Measurements from ENCODE around the gene OR10J4.

OR10J4 gene

DNA sequence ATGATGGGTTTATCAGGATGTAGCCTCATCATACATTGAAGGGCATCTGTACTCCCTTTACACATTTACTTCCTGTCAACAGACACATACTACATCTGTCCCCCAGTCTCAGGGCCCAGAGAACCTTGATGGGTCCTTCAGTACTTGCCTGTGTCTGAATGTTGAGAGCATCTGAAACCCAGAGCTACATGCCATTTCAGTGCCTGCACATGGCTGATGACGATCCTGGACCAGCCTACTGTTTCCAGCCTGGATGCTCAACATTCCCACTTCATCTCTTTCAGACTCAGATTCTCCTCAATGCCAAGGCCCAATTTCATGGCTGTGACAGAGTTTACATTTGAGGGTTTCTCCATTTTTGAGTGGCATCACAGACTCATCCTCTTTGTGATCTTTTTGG, at the start of gene OR10J4:
Gene OR10J4, plus strand, starts transcription at position 301 of the 400 bp plus-strand sequence.
- Histone ChIP-seq H3K9me3 (ENCODE audit: control insufficient read depth, insufficient read depth, low read depth, low read length) (no peaks in the 10 kb centered on the region), H3K9ac (ENCODE audit: low read length) (no peak within 1 kb of the TSS), H3K4me1 (ENCODE audit: control insufficient read depth, insufficient read depth, low read length) (no peaks in the 10 kb centered on the region), H3K27ac (ENCODE audit: low read depth, low read length) (no peak within 1 kb of the TSS), H3K36me3 (ENCODE audit: control insufficient read depth, insufficient read depth, low read length) (no peaks in the 10 kb centered on the region), H3K4me3 (ENCODE audit: low read depth, low read length) (no peak within 1 kb of the TSS), H3K27me3 (ENCODE audit: control insufficient read depth, insufficient read depth, low read length) (peaks cover 3% of the 10 kb centered on the region; the same call in 1 of the 2 replicates)

DNA sequence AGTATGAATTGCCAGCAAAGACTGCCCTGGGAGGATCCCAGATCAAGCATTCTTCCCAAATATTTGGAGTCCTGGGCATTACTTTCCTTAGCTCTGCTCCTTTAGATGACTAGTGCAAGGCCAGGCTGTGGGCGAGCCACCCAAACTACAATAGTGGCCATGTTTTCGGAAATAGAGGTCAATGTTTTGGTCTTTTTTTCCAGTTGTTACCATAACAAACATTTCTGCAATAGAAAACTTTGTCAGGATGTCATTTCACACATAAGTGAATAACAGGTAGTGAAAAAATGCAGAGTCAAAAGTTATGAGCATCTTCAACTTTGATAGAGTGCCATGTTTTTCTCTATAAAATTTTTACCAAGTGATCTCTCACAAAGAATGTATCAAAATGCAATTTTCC, 25.2 kb upstream of the OR10J4 start:
- Histone ChIP-seq H3K9ac (ENCODE audit: low read length) (no peak overlapping the region), H3K4me3 (ENCODE audit: low read depth, low read length) (no peak overlapping the region), H3K4me1 (ENCODE audit: control insufficient read depth, insufficient read depth, low read length) (no peaks in the 10 kb centered on the region), H3K9me3 (ENCODE audit: control insufficient read depth, insufficient read depth, low read depth, low read length) (no peaks in the 10 kb centered on the region; the same call in 1 of the 2 replicates), H3K27me3 (ENCODE audit: control insufficient read depth, insufficient read depth, low read length) (no peaks in the 10 kb centered on the region), H3K36me3 (ENCODE audit: control insufficient read depth, insufficient read depth, low read length) (no peaks in the 10 kb centered on the region), H3K27ac (ENCODE audit: low read depth, low read length) (no peak overlapping the region)

DNA sequence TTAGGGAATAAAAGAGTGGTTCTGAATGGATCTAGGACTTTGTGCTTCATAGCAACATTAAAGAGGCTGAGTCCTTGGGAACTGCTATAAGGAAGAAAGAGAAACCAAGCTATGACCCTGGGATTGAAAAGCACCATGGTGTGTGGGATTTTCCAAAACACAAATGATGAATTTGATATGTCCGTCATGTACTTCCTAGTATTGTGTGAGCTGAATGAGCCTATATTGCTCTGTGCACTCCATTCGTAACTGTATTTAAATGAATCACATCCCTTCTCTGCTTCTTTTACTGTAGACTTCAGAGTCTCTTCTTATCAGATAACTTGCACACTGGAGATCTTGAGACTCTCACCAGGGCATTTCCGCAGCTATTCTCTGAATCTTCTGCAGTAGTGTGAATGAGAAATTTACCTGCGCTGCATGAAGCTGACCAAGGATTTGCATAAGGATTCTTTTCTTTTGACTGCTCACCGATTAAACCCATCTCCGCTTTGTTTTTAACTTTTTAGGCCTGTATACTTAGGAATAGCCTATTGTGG, 23.1 kb upstream of the OR10J4 start:
- H3K27me3 ChIP-seq (ENCODE audit: control insufficient read depth, insufficient read depth, low read length) = no peaks in the 10 kb centered on the region
- no peaks in the 10 kb centered on the region for H3K4me1 ChIP-seq (ENCODE audit: control insufficient read depth, insufficient read depth, low read length)
- no peak overlapping the region for H3K4me3 ChIP-seq (ENCODE audit: low read depth, low read length)
- no peaks in the 10 kb centered on the region; the same call in 1 of the 2 replicates for H3K9me3 ChIP-seq (ENCODE audit: control insufficient read depth, insufficient read depth, low read depth, low read length)
- H3K27ac ChIP-seq (ENCODE audit: low read depth, low read length) = no peak overlapping the region
- H3K36me3 ChIP-seq (ENCODE audit: control insufficient read depth, insufficient read depth, low read length) = no peaks in the 10 kb centered on the region
- no peak overlapping the region for H3K9ac ChIP-seq (ENCODE audit: low read length)

DNA sequence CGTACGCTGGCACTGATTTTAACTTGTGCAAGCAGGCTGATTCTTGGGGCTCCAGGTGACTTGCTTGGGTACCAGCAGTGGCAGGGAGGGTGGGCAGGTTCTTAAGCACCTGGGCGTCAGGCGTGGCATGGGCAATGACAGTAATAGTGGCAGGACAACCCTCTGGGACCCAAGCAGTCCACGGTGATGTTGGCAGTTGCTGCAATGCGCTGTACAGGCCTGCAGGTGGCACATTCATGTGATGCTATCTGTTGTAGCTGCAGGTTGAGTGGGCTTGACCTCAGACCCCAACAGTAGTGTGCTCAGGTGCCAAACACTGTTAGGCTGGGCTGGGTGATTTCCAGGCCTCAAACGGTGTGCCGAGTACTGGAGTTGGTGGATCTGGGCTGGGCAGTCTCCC, 10.2 kb upstream of the OR10J4 start:
- no peak overlapping the region for H3K4me3 ChIP-seq (ENCODE audit: low read depth, low read length)
- no peaks in the 10 kb centered on the region for H3K36me3 ChIP-seq (ENCODE audit: control insufficient read depth, insufficient read depth, low read length)
- no peak overlapping the region for H3K27ac ChIP-seq (ENCODE audit: low read depth, low read length)
- no peak overlapping the region for H3K9ac ChIP-seq (ENCODE audit: low read length)
- H3K4me1 ChIP-seq (ENCODE audit: control insufficient read depth, insufficient read depth, low read length) = no peaks in the 10 kb centered on the region
- H3K9me3 ChIP-seq (ENCODE audit: control insufficient read depth, insufficient read depth, low read depth, low read length) = peaks cover 17% of the 10 kb centered on the region
- no peaks in the 10 kb centered on the region for H3K27me3 ChIP-seq (ENCODE audit: control insufficient read depth, insufficient read depth, low read length)

DNA sequence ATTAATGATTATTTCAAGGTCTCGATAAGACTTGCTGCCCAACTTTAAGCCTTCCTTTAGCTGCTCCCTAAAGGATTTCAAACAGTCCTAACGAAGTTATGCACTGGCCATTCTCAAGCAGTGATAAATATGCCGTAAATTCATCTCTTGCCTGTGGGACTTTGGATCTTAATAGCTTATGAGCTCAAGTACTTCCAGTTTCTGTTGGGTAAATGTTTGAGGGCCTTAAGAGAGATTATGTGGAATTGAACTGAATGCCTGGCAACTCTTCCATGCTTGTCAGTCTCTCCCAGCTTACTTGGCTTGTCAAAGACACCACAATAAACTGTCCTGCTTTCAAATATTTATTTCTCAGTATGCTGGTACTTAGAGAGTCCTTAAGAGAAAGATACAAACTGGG, 3.5 kb upstream of the OR10J4 start:
- Histone ChIP-seq H3K9me3 (ENCODE audit: control insufficient read depth, insufficient read depth, low read depth, low read length) (no peaks in the 10 kb centered on the region), H3K4me3 (ENCODE audit: low read depth, low read length) (no peak overlapping the region), H3K27me3 (ENCODE audit: control insufficient read depth, insufficient read depth, low read length) (no peaks in the 10 kb centered on the region), H3K27ac (ENCODE audit: low read depth, low read length) (no peak overlapping the region), H3K4me1 (ENCODE audit: control insufficient read depth, insufficient read depth, low read length) (no peaks in the 10 kb centered on the region), H3K9ac (ENCODE audit: low read length) (no peak overlapping the region), H3K36me3 (ENCODE audit: control insufficient read depth, insufficient read depth, low read length) (no peaks in the 10 kb centered on the region)

DNA sequence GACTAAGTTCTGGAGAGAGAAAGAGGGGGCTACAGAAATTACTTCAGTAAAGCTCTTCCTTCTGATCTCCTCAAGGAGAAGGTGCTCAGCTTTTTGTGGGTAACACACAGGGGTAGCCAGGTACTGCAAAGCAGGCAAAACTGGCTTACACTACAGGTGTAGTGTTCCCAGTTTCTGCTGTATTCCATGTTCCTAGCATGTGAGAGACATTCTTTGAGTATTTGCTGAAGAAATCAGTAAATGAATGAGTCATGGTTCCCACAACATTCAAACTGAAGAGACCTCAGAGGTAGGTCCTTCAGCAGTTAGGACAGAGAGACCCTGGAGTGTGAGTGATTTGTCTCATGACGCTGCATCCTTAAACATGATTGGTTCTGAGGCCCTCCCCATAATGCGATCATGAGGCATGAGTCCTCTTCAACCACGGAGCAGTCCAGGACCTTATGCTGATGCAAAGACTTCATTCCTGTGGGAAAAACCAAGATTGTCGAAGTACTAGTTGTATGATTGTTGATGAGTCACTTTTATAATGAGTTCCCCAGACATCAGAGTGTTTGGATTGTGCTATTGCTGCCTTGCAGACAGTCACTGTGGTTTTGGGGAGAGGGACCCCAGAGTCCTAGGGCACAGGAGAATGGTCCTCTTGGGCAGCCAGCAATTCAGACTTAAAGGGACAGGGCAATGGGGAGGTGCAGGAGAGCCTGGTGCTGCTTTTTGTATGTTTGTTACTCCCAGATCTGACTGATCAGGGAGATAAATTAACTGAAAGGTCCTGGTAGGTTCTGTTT, 2.7 kb upstream of the OR10J4 start:
- H3K9me3 ChIP-seq (ENCODE audit: control insufficient read depth, insufficient read depth, low read depth, low read length) = no peaks in the 10 kb centered on the region
- no peaks in the 10 kb centered on the region for H3K27me3 ChIP-seq (ENCODE audit: control insufficient read depth, insufficient read depth, low read length)
- no peak overlapping the region for H3K9ac ChIP-seq (ENCODE audit: low read length)
- no peaks in the 10 kb centered on the region for H3K4me1 ChIP-seq (ENCODE audit: control insufficient read depth, insufficient read depth, low read length)
- no peak overlapping the region for H3K4me3 ChIP-seq (ENCODE audit: low read depth, low read length)
- no peak overlapping the region for H3K27ac ChIP-seq (ENCODE audit: low read depth, low read length)
- no peaks in the 10 kb centered on the region for H3K36me3 ChIP-seq (ENCODE audit: control insufficient read depth, insufficient read depth, low read length)

DNA sequence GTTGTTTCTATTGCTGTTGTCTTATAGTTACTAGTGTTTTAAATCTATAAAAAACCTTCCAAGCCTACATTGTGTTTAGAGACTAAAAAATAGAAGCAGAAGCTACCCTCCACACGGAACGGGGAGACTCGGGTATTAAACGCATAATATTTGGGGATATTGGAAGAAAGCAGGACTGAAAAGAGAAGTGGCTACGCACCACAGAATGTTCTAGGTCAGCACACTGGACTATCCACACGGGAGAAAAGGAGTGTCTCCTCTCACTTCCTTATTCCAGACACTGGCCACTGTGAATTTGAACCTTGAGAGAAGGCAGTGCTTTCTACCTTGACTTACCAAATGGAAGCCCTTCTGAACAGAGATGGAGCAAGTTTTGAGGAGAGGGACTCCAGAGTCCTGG, 1.0 kb upstream of the OR10J4 start:
- Histone ChIP-seq H3K4me3 (ENCODE audit: low read depth, low read length) (no peak overlapping the region), H3K9me3 (ENCODE audit: control insufficient read depth, insufficient read depth, low read depth, low read length) (no peaks in the 10 kb centered on the region), H3K4me1 (ENCODE audit: control insufficient read depth, insufficient read depth, low read length) (no peaks in the 10 kb centered on the region), H3K9ac (ENCODE audit: low read length) (no peak overlapping the region), H3K36me3 (ENCODE audit: control insufficient read depth, insufficient read depth, low read length) (no peaks in the 10 kb centered on the region), H3K27ac (ENCODE audit: low read depth, low read length) (no peak overlapping the region), H3K27me3 (ENCODE audit: control insufficient read depth, insufficient read depth, low read length) (peaks cover 3% of the 10 kb centered on the region; the same call in 1 of the 2 replicates)

DNA sequence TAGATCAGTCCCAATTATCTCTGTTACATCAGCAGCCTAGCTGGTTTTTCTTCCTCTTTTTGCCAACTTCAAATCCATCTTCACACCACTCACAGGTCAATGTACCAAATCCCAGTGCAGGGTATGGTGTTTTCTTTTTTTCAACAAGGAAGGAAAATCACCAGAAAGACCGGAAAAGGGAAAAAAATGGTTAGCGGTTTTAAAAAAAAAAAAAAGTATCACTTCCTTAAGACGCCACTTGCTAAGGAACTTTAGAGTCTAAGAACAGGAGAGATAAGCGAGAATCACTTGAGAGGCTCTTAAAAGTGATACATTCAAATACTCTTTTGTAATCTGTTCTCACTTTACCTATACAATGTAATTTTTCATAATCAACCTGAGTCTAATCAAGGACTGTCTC, 4.5 kb downstream of the OR10J4 start:
- H3K27me3 ChIP-seq (ENCODE audit: control insufficient read depth, insufficient read depth, low read length) = peaks cover 3% of the 10 kb centered on the region; the same call in 1 of the 2 replicates
- H3K9ac ChIP-seq (ENCODE audit: low read length) = no peak overlapping the region
- no peaks in the 10 kb centered on the region for H3K4me1 ChIP-seq (ENCODE audit: control insufficient read depth, insufficient read depth, low read length)
- no peak overlapping the region for H3K4me3 ChIP-seq (ENCODE audit: low read depth, low read length)
- H3K27ac ChIP-seq (ENCODE audit: low read depth, low read length) = no peak overlapping the region
- H3K9me3 ChIP-seq (ENCODE audit: control insufficient read depth, insufficient read depth, low read depth, low read length) = no peaks in the 10 kb centered on the region
- H3K36me3 ChIP-seq (ENCODE audit: control insufficient read depth, insufficient read depth, low read length) = no peaks in the 10 kb centered on the region

DNA sequence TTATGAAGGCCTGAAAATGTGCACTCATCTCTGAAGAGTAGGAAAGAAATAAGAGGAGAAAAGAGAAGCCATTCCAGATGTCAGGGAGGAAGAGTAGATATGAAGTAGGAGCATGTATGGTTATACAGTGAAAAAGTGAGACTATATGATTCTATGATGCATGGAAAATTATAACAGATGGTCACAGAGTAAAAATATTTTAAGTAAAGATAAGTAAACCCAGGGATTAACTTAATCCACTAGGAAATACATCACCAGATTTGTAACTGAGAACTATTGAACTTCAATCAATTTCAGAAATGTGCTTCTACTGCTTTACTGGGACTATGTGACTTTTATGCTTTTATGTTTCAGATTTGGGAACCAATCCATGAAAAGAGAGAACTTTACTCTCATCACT, 7.4 kb downstream of the OR10J4 start, which contains the start of gene OR10J1:
Gene OR10J1, plus strand, starts transcription at position 301 of the 400 bp plus-strand sequence. Its CDS starts 70 bp downstream, at position 371.
- H3K27ac ChIP-seq (ENCODE audit: low read depth, low read length) = no peak within 1 kb of the TSS
- H3K36me3 ChIP-seq (ENCODE audit: control insufficient read depth, insufficient read depth, low read length) = no peaks in the 10 kb centered on the region
- H3K27me3 ChIP-seq (ENCODE audit: control insufficient read depth, insufficient read depth, low read length) = peaks cover 3% of the 10 kb centered on the region; the same call in 1 of the 2 replicates
- H3K4me3 ChIP-seq (ENCODE audit: low read depth, low read length) = no peak within 1 kb of the TSS
- no peaks in the 10 kb centered on the region for H3K4me1 ChIP-seq (ENCODE audit: control insufficient read depth, insufficient read depth, low read length)
- no peaks in the 10 kb centered on the region for H3K9me3 ChIP-seq (ENCODE audit: control insufficient read depth, insufficient read depth, low read depth, low read length)
- H3K9ac ChIP-seq (ENCODE audit: low read length) = no peak within 1 kb of the TSS

DNA sequence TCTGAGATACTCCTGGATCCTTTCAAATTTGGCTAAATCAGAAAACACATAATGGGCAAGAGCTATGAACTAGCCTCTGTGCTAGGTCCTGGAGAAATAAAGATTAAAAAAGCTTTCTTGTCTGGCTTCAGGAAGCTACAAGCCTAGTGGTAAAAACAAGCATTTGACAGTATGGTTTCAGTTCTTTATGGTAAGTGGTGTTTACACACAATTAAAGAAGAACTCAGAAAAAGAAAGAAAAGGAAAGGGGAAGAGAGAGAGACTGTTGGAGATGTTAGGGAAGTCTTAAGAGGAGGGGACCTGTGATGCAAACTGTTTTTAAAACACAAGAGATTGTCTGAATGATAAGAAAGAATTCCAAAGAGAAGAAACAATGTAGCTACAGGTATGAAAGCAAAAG, 9.4 kb downstream of the OR10J4 start:
- no peaks in the 10 kb centered on the region for H3K9me3 ChIP-seq (ENCODE audit: control insufficient read depth, insufficient read depth, low read depth, low read length)
- H3K27ac ChIP-seq (ENCODE audit: low read depth, low read length) = no peak overlapping the region
- no peaks in the 10 kb centered on the region for H3K36me3 ChIP-seq (ENCODE audit: control insufficient read depth, insufficient read depth, low read length)
- H3K27me3 ChIP-seq (ENCODE audit: control insufficient read depth, insufficient read depth, low read length) = no peaks in the 10 kb centered on the region
- H3K4me3 ChIP-seq (ENCODE audit: low read depth, low read length) = no peak overlapping the region
- H3K4me1 ChIP-seq (ENCODE audit: control insufficient read depth, insufficient read depth, low read length) = no peaks in the 10 kb centered on the region
- no peak overlapping the region for H3K9ac ChIP-seq (ENCODE audit: low read length)

DNA sequence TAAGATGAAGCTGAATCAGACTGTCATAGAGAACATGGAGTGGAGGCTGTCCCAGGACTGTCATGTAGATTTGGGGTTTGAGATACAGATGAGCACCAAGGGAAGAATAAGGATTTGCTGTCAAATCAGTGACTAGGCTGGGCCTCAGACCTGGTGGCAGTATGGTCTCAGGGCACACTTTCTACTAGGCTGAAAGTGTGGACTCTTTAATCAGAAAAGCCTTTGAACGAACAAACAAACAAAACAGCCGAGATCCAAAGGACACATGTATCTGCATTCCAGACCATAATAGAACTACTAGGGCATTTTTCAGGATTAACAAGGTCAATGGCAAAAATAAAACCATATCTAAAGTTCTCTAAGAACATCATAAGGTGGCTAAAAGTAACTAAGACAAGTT, 10.4 kb downstream of the OR10J4 start:
- no peak overlapping the region for H3K9ac ChIP-seq (ENCODE audit: low read length)
- no peak overlapping the region for H3K4me3 ChIP-seq (ENCODE audit: low read depth, low read length)
- no peak overlapping the region for H3K27ac ChIP-seq (ENCODE audit: low read depth, low read length)
- H3K9me3 ChIP-seq (ENCODE audit: control insufficient read depth, insufficient read depth, low read depth, low read length) = no peaks in the 10 kb centered on the region
- H3K27me3 ChIP-seq (ENCODE audit: control insufficient read depth, insufficient read depth, low read length) = no peaks in the 10 kb centered on the region
- no peaks in the 10 kb centered on the region for H3K36me3 ChIP-seq (ENCODE audit: control insufficient read depth, insufficient read depth, low read length)
- H3K4me1 ChIP-seq (ENCODE audit: control insufficient read depth, insufficient read depth, low read length) = no peaks in the 10 kb centered on the region

Data from HUES6 (cell line).